H9 (cell line): ENCODE results near the gene IFNL1. TPM values are rescaled to one million over a fixed set of nuclear protein-coding genes. Genes with fewer than 3 reads are reported as not detected.

Experiments
- DNase-seq: peaks from one replicate; pipeline ENCODE4 v3.0.0-alpha.2; 2017
- H2AFZ ChIP-seq: one replicate; pipeline ENCODE4 v1.6.1; 2013; ENCODE audit warnings: mild to moderate bottlenecking, low read length, control low read depth, moderate library complexity
- H2AK5ac ChIP-seq: 2 replicates; pipeline ENCODE4 v1.6.1; 2013; ENCODE audit warnings: low read length, control low read depth, mixed read lengths; ENCODE audit not compliant: insufficient read length
- H2BK120ac ChIP-seq: one replicate; pipeline ENCODE4 v1.6.1; 2013; ENCODE audit warnings: low read depth, mild to moderate bottlenecking, low read length, control low read depth, inconsistent platforms; ENCODE audit not compliant: poor library complexity, severe bottlenecking
- H2BK12ac ChIP-seq: 2 replicates; pipeline ENCODE4 v1.6.1; 2013; ENCODE audit warnings: low read length, control low read depth, mixed read lengths, low read depth; ENCODE audit not compliant: insufficient read length
- H2BK15ac ChIP-seq: 2 replicates; pipeline ENCODE4 v1.6.1; 2013; ENCODE audit warnings: low read depth, low read length, control low read depth
- H2BK20ac ChIP-seq: one replicate; pipeline ENCODE4 v1.6.1; 2013; ENCODE audit warnings: low read depth, mild to moderate bottlenecking, low read length, control low read depth, inconsistent platforms; ENCODE audit not compliant: poor library complexity, severe bottlenecking
- H2BK5ac ChIP-seq: 2 replicates; pipeline ENCODE4 v1.6.1; 2013; ENCODE audit warnings: low read length, control low read depth, mixed read lengths; ENCODE audit not compliant: insufficient read length
- H3K14ac ChIP-seq: 2 replicates; pipeline ENCODE4 v1.6.1; 2013; ENCODE audit warnings: low read length, control low read depth; ENCODE audit not compliant: insufficient read depth
- H3K18ac ChIP-seq: 2 replicates; pipeline ENCODE4 v1.6.1; 2013; ENCODE audit warnings: low read depth, mild to moderate bottlenecking, mixed read lengths, low read length, control low read depth; ENCODE audit not compliant: insufficient read length
- H3K23ac ChIP-seq: 2 replicates; pipeline ENCODE4 v1.6.1; 2013; ENCODE audit warnings: low read length, control low read depth, mixed read lengths, low read depth; ENCODE audit not compliant: insufficient read length
- H3K23me2 ChIP-seq: 2 replicates; pipeline ENCODE4 v1.6.1; 2013; ENCODE audit warnings: low read depth, mild to moderate bottlenecking, mixed read lengths, low read length, control low read depth; ENCODE audit not compliant: insufficient read length, poor library complexity, severe bottlenecking
- H3K27ac ChIP-seq: 2 replicates; pipeline ENCODE4 v1.5.1; 2013; ENCODE audit warnings: low read length, control low read depth, mixed read lengths, low read depth; ENCODE audit not compliant: insufficient read length
- H3K27me3 ChIP-seq: 2 replicates; pipeline ENCODE4 v1.6.1; 2013; ENCODE audit warnings: low read length, control low read depth, inconsistent platforms; ENCODE audit not compliant: insufficient read depth
- H3K4ac ChIP-seq: 2 replicates; pipeline ENCODE4 v1.6.1; 2013; ENCODE audit warnings: low read depth, mild to moderate bottlenecking, control low read depth, inconsistent platforms, low read length, moderate library complexity
- H3K4me1 ChIP-seq: 2 replicates; pipeline ENCODE4 v1.6.1; 2013; ENCODE audit warnings: low read length, control low read depth, inconsistent platforms; ENCODE audit not compliant: insufficient read depth
- H3K4me2 ChIP-seq: 2 replicates; pipeline ENCODE4 v1.6.1; 2013; ENCODE audit warnings: low read length, control low read depth, mixed read lengths; ENCODE audit not compliant: insufficient read length, insufficient read depth
- H3K56ac ChIP-seq: 2 replicates; pipeline ENCODE4 v1.6.1; 2013; ENCODE audit warnings: low read depth, mild to moderate bottlenecking, mixed read lengths, low read length, control low read depth; ENCODE audit not compliant: insufficient read length
- H3K79me1 ChIP-seq: 2 replicates; pipeline ENCODE4 v1.6.1; 2013; ENCODE audit warnings: low read depth, mild to moderate bottlenecking, moderate library complexity, low read length, control low read depth, inconsistent platforms; ENCODE audit not compliant: insufficient read depth, poor library complexity, severe bottlenecking
- H3K79me2 ChIP-seq: 2 replicates; pipeline ENCODE4 v1.6.1; 2013; ENCODE audit warnings: low read length, control low read depth, inconsistent platforms; ENCODE audit not compliant: insufficient read depth
- H3K9ac ChIP-seq: 2 replicates; pipeline ENCODE4 v1.6.1; 2013; ENCODE audit warnings: low read length, control low read depth, mixed read lengths; ENCODE audit not compliant: insufficient read length; ENCODE audit errors: extremely low read depth
- H3K9me3 ChIP-seq: one replicate; pipeline ENCODE4 v1.6.1; 2013; ENCODE audit warnings: low read depth, low read length, inconsistent platforms; ENCODE audit not compliant: control insufficient read depth
- H3T11ph ChIP-seq: one replicate; pipeline ENCODE4 v1.6.1; 2013; ENCODE audit warnings: mild to moderate bottlenecking, low read length, control low read depth, inconsistent platforms
- H4K20me1 ChIP-seq: one replicate; pipeline ENCODE4 v1.6.1; 2013; ENCODE audit not compliant: control insufficient read depth, insufficient read length, insufficient read depth
- H4K5ac ChIP-seq: 2 replicates; pipeline ENCODE4 v1.6.1; 2013; ENCODE audit warnings: low read depth, mild to moderate bottlenecking, mixed read lengths, low read length, control low read depth; ENCODE audit not compliant: insufficient read length
- H4K8ac ChIP-seq: replicated peaks from 2 replicates; pipeline ENCODE4 v1.6.1; 2013; ENCODE audit warnings: low read length, control low read depth, mixed read lengths, low read depth; ENCODE audit not compliant: insufficient read length
- H4K91ac ChIP-seq: 2 replicates; pipeline ENCODE4 v1.6.1; 2013; ENCODE audit warnings: low read depth, mild to moderate bottlenecking, moderate library complexity, mixed read lengths, low read length, control low read depth; ENCODE audit not compliant: insufficient read length
- H3K27ac Mint-ChIP-seq, 3 experiments: 2 replicates in 2 of 3; 3 replicates in 1 of 3; pipeline ENCODE4 v1.8.0; 2020 to 2021; ENCODE audit warnings: mixed read lengths in 3 of 3, mild to moderate bottlenecking in 1 of 3, moderate library complexity in 1 of 3
- H3K27me3 Mint-ChIP-seq: 2 replicates; pipeline ENCODE4 v1.8.0; 2021; ENCODE audit warnings: low read depth, mild to moderate bottlenecking, moderate library complexity, mixed read lengths
- H3K36me3 Mint-ChIP-seq, 3 experiments: 2 replicates in 2 of 3; 3 replicates in 1 of 3; pipeline ENCODE4 v1.8.0; 2020 to 2021; ENCODE audit warnings: low read depth in 3 of 3, mixed read lengths in 3 of 3; ENCODE audit not compliant: insufficient read depth in 1 of 3
- H3K4me1 Mint-ChIP-seq, 2 experiments: 2 replicates each; pipeline ENCODE4 v1.8.0; 2020; ENCODE audit warnings: mixed read lengths in 2 of 2
- H3K4me3 Mint-ChIP-seq, 2 experiments: 2 replicates in 1 of 2; 3 replicates in 1 of 2; pipeline ENCODE4 v1.8.0; 2020 to 2021; ENCODE audit warnings: mild to moderate bottlenecking in 2 of 2, mixed read lengths in 2 of 2, moderate library complexity in 1 of 2
- H3K9me3 Mint-ChIP-seq, 2 experiments: 2 replicates in 1 of 2; 3 replicates in 1 of 2; pipeline ENCODE4 v1.8.0; 2020; ENCODE audit warnings: mild to moderate bottlenecking in 2 of 2, mixed read lengths in 2 of 2, moderate library complexity in 1 of 2
- CTCF ChIP-seq: fragments of 200-600 bp; sonication (generic); conservative IDR thresholded peaks from 3 replicates; pipeline ENCODE4 v1.8.0; 2021; ENCODE audit warnings: antibody characterized with exemption, mild to moderate bottlenecking
- WGBS: extraction: QIAGEN DNeasy Blood & Tissue Kit; methylation state at CpG from one replicate; pipeline ENCODE4 v1.1.7; 2013; ENCODE audit warnings: missing lambda C conversion rate, low lambda C conversion rate, mixed read lengths; ENCODE audit not compliant: insufficient read length; ENCODE audit errors: extremely low coverage; 5-methylcytosine and 5-hydroxymethylcytosine counted together
- total RNA-seq: library from RNA; stranded (reverse); gene quantifications from 2 replicates; pipeline ENCODE4 v1.2.1, GENCODE V29; 2021

The IFNL1 gene
- total RNA-seq, 1 experiment from 2014 or later, result not detected

- Histone ChIP-seq H3K27me3 (no peaks in the 10 kb centered on the region; the same call in 1 of the 2 replicates), H4K91ac (no peak overlapping the region), H3K9ac (no peak overlapping the region), H3K79me1 (no peaks in the 10 kb centered on the region), H2BK120ac (no peak overlapping the region), H2AK5ac (no peak overlapping the region), H3T11ph (no peak overlapping the region), H4K5ac (no peak overlapping the region), H3K27ac (no peak overlapping the region), H2BK5ac (no peak overlapping the region), H3K9me3 (no peaks in the 10 kb centered on the region), H3K4ac (no peak overlapping the region), H3K14ac (no peak overlapping the region), H3K23me2 (no peaks in the 10 kb centered on the region), H3K4me1 (no peaks in the 10 kb centered on the region), H3K18ac (no peak overlapping the region), H4K20me1 (no peaks in the 10 kb centered on the region), H2BK12ac (no peak overlapping the region), H3K4me2 (no peak overlapping the region), H3K79me2 (no peaks in the 10 kb centered on the region), H2AFZ (no peak overlapping the region), H2BK15ac (no peak overlapping the region), H3K23ac (no peak overlapping the region), H3K56ac (no peak overlapping the region), H2BK20ac (no peak overlapping the region), H4K8ac (no peak overlapping the region)
- H3K27ac Mint-ChIP-seq, result no peak overlapping the region
- H3K4me1 Mint-ChIP-seq, result peaks cover 0 to 13% of the 10 kb centered on the region in 2 experiments; a peak in 2 of 4 replicates
- H3K9me3 Mint-ChIP-seq, result no peaks in the 10 kb centered on the region
- DNase-seq, result no peak
- WGBS, result no CpG with 5 or more reads among the region's 4 CpGs
- no peaks in the 10 kb centered on the region for H3K36me3 Mint-ChIP-seq
- no peak for TF ChIP-seq CTCF
- peaks cover 65% of the 10 kb centered on the region for H3K27me3 Mint-ChIP-seq
- no peak overlapping the region for H3K4me3 Mint-ChIP-seq
Observed at GRCh38 chr19:39293394-39293793, 2.8 kb upstream of the IFNL1 start.
